ENCODE data around the gene GAS7. TPM values are rescaled to one million over a fixed set of nuclear protein-coding genes. Genes with fewer than 3 reads are reported as not detected.

The GAS7 gene
- total RNA-seq, 1 experiment from 2014 or later, result 4.1 TPM

GRCh38 chr17:10029129-10029528 lies 169.3 kb downstream of the GAS7 start:
- intact Hi-C loops (cut with micrococcal nuclease), result no loop called here
- H3K27me3 ChIP-seq (ENCODE audit: insufficient read depth, low read length), result no peaks in the 10 kb centered on the region

GRCh38 chr17:10025976-10026901 lies 172.2 kb downstream of the GAS7 start:
- ATAC-seq, result no peak
- DNase-seq (ENCODE audit: low read depth, low spot score), result no peak
- H4K20me1 ChIP-seq (ENCODE audit: insufficient read depth), result no peaks in the 10 kb centered on the region
- no TSS peak for BruUV-seq (replicated peaks)
- CTCF ChIA-PET, result no interaction called here
- H3K9me3 ChIP-seq (ENCODE audit: control insufficient read depth in 1 of 2, insufficient read depth in 1 of 2, low read depth in 1 of 2, low read length in 2 of 2), result no peaks in the 10 kb centered on the region
- no peaks in the 10 kb centered on the region for H3K79me2 ChIP-seq (ENCODE audit: insufficient read depth, low read length)
- TF ChIP-seq JUND (IDR thresholded peaks at IDR 0.05), result no peak
- TF ChIP-seq ELF1 (IDR thresholded peaks at IDR 0.05; ENCODE audit: borderline replicate concordance, low read depth), result no peak
- TF ChIP-seq EGR1 (IDR thresholded peaks at IDR 0.05; ENCODE audit: low read depth), result no peak
- no peak for TF ChIP-seq ZNF274 (IDR thresholded peaks at IDR 0.05; ENCODE audit: low read depth, low read length)
- TF ChIP-seq TCF7L2 (IDR thresholded peaks at IDR 0.05; ENCODE audit: borderline replicate concordance, extremely low read depth, insufficient read depth, insufficient read length), result no peak
- no peak for TF ChIP-seq CEBPB (IDR thresholded peaks at IDR 0.05; ENCODE audit: low read depth)
- TF ChIP-seq MAX (IDR thresholded peaks at IDR 0.05), result no peak
- TF ChIP-seq CTCF (IDR thresholded peaks at IDR 0.05 in 2 of 3, conservative IDR thresholded peaks at IDR 0.05 in 1 of 3; ENCODE audit: borderline replicate concordance in 1 of 3, insufficient read depth in 1 of 3, low read depth in 2 of 3, low read length in 2 of 3), result no peak
- no peak for TF ChIP-seq POLR2A (IDR thresholded peaks at IDR 0.05; ENCODE audit: borderline replicate concordance, extremely low read depth, insufficient read depth, insufficient read length)
- TF ChIP-seq ATF3 (IDR thresholded peaks at IDR 0.05), result no peak
- TF ChIP-seq ZFX (IDR thresholded peaks at IDR 0.05), result no peak
- no peak for TF ChIP-seq EZH2 (IDR thresholded peaks at IDR 0.05)
- TF ChIP-seq SIN3A (IDR thresholded peaks at IDR 0.05; ENCODE audit: low read depth), result no peak
- TF ChIP-seq FOSL1 (IDR thresholded peaks at IDR 0.05; ENCODE audit: low read depth), result no peak
- no peak for TF ChIP-seq CBX3 (IDR thresholded peaks at IDR 0.05; ENCODE audit: low read depth)
- H3K36me3 ChIP-seq (ENCODE audit: control insufficient read depth in 1 of 2, insufficient read depth in 2 of 2, low read length in 2 of 2), result no peaks in the 10 kb centered on the region
- H3K9ac ChIP-seq (ENCODE audit: low read length), result no peak overlapping the region
- no peaks in the 10 kb centered on the region for H3K9me2 ChIP-seq (ENCODE audit: insufficient read depth)
- no peaks in the 10 kb centered on the region for H3K4me1 ChIP-seq (ENCODE audit: control insufficient read depth in 1 of 2, insufficient read depth in 2 of 2, low read length in 2 of 2)
- RAD21 ChIA-PET (ENCODE audit: low non-redundant PET in 1 of 2, low total read pairs in 2 of 2, uncharacterized antibody in 2 of 2, unreplicated experiment in 2 of 2), result no interaction called here
- POLR2A ChIA-PET, result no interaction called here
- H3K27me3 ChIP-seq (ENCODE audit: insufficient read depth, low read length), result no peaks in the 10 kb centered on the region
- intact Hi-C loops (cut with micrococcal nuclease), result no loop called here
- H3K4me3 ChIP-seq (replicated peaks in 1 of 2; ENCODE audit: low read depth in 1 of 2, low read length in 2 of 2), result no peak overlapping the region
- H3K4me2 ChIP-seq (ENCODE audit: low read length), result no peak overlapping the region
- no peak overlapping the region for H2AFZ ChIP-seq (ENCODE audit: low read depth, low read length, poor library complexity, severe bottlenecking)
- no peak overlapping the region for H3K27ac ChIP-seq (ENCODE audit: low read depth, low read length)

More at GRCh38 chr17:10029129-10029528, 169.3 kb downstream of the GAS7 start:
- no peaks in the 10 kb centered on the region for H3K79me2 ChIP-seq (ENCODE audit: insufficient read depth, low read length)
- no peak for DNase-seq (ENCODE audit: low read depth, low spot score)
- ChIA-PET CTCF (no interaction called here), POLR2A (no interaction called here), RAD21 (ENCODE audit: low non-redundant PET in 1 of 2, low total read pairs in 2 of 2, uncharacterized antibody in 2 of 2, unreplicated experiment in 2 of 2) (no interaction called here)
- H3K4me1 ChIP-seq (ENCODE audit: control insufficient read depth in 1 of 2, insufficient read depth in 2 of 2, low read length in 2 of 2), result no peaks in the 10 kb centered on the region
- no peak for ATAC-seq
- no peaks in the 10 kb centered on the region for H4K20me1 ChIP-seq (ENCODE audit: insufficient read depth)
- H2AFZ ChIP-seq (ENCODE audit: low read depth, low read length, poor library complexity, severe bottlenecking), result no peak overlapping the region
- no TSS peak for BruUV-seq (replicated peaks)
- no peaks in the 10 kb centered on the region for H3K9me2 ChIP-seq (ENCODE audit: insufficient read depth)
- no peak overlapping the region for H3K9ac ChIP-seq (ENCODE audit: low read length)
- TF ChIP-seq EGR1 (IDR thresholded peaks at IDR 0.05; ENCODE audit: low read depth) (no peak), JUND (IDR thresholded peaks at IDR 0.05) (no peak), ELF1 (IDR thresholded peaks at IDR 0.05; ENCODE audit: borderline replicate concordance, low read depth) (no peak), ZNF274 (IDR thresholded peaks at IDR 0.05; ENCODE audit: low read depth, low read length) (no peak), SIN3A (IDR thresholded peaks at IDR 0.05; ENCODE audit: low read depth) (no peak), MAX (IDR thresholded peaks at IDR 0.05) (no peak), POLR2A (IDR thresholded peaks at IDR 0.05; ENCODE audit: borderline replicate concordance, extremely low read depth, insufficient read depth, insufficient read length) (no peak), CEBPB (IDR thresholded peaks at IDR 0.05; ENCODE audit: low read depth) (no peak)
- H3K9me3 ChIP-seq (ENCODE audit: control insufficient read depth in 1 of 2, insufficient read depth in 1 of 2, low read depth in 1 of 2, low read length in 2 of 2), result no peaks in the 10 kb centered on the region
- H3K36me3 ChIP-seq (ENCODE audit: control insufficient read depth in 1 of 2, insufficient read depth in 2 of 2, low read length in 2 of 2), result no peaks in the 10 kb centered on the region
- H3K4me2 ChIP-seq (ENCODE audit: low read length), result no peak overlapping the region
- no peak overlapping the region for H3K27ac ChIP-seq (ENCODE audit: low read depth, low read length)
- H3K4me3 ChIP-seq (replicated peaks in 1 of 2; ENCODE audit: low read depth in 1 of 2, low read length in 2 of 2), result no peak overlapping the region

All from HCT116 (cell line).